K562 (cell line): ENCODE data around the gene LMAN2. TPM values are rescaled to one million over a fixed set of nuclear protein-coding genes. Genes with fewer than 3 reads are reported as not detected.
A peak's percentile ranks its signal among the peaks of the same experiment; 100 is the strongest.

Experiments
- ATAC-seq: fragments of 200-7000 bp; cut with Tn5 transposase; 3 replicates; pipeline ENCODE4 v1.9.1; 2020; ENCODE audit warnings: moderate library complexity
- BruUV-seq: library from RNA; stranded (reverse); fragments of 400-500 nt; replicated peaks from 2 replicates; lab custom pipeline; 2021; lab: Mats Ljungman, UMichigan
- CTCF ChIA-PET: fragments of 300-600 bp; formaldehyde crosslinking; extraction: SDS; loops from one replicate; lab custom pipeline; 2021; ENCODE audit warnings: low intra/inter-chr PET ratio; lab: Yijun Ruan, JAX
- POLR2A ChIA-PET: fragments of 300-600, 350-650 bp; sonication (Branson Sonifier 250); formaldehyde crosslinking; extraction: SDS; loops from one replicate; lab custom pipeline; 2021; ENCODE audit warnings: antibody characterized with exemption, inconsistent platforms; lab: Yijun Ruan, JAX
- DNase-seq, 4 experiments: peaks; one replicate each; pipeline versions ENCODE4 v3.0.0 to v3.0.0-alpha.2; 2011 to 2018; ENCODE audit warnings: low spot score in 3 of 4, mixed read lengths in 3 of 4; ENCODE audit errors: extremely low read depth in 1 of 4
- FAIRE-seq: peaks from 2 replicates; lab custom pipeline; 2011; peaks lifted over from hg19 to GRCh38; lab: Jason Lieb, UNC
- H2AFZ ChIP-seq: 2 replicates; pipeline ENCODE4 v1.6.0; 2011; ENCODE audit warnings: low read depth, low read length, control low read depth, inconsistent platforms
- H3K27ac ChIP-seq: fragments of 200-600 bp; 3 replicates; pipeline ENCODE4 v1.8.0; 2011; ENCODE audit warnings: low read depth, mild to moderate bottlenecking, control low read depth, inconsistent platforms, low read length, moderate library complexity, mixed read lengths; ENCODE audit errors: extremely low read depth
- H3K27me3 ChIP-seq, 2 experiments: fragments of 300-600 bp in 1 of 2; 2 replicates in 1 of 2; 3 replicates in 1 of 2; pipeline versions ENCODE4 v1.6.0 to v1.8.0; 2011; ENCODE audit warnings: inconsistent platforms in 2 of 2, low read length in 2 of 2, mild to moderate bottlenecking in 1 of 2, mixed read lengths in 1 of 2, moderate library complexity in 1 of 2; ENCODE audit not compliant: control insufficient read depth in 2 of 2, insufficient read depth in 2 of 2
- H3K36me3 ChIP-seq: fragments of 300-600 bp; 3 replicates; pipeline ENCODE4 v1.8.0; 2011; ENCODE audit warnings: mild to moderate bottlenecking, low read length, inconsistent platforms; ENCODE audit not compliant: control insufficient read depth, insufficient read depth
- H3K4me1 ChIP-seq, 2 experiments: fragments of 200-600 bp in 1 of 2; replicated peaks in 1 of 2; 2 replicates in 1 of 2; 3 replicates in 1 of 2; pipeline versions ENCODE4 v1.5.1 to v1.8.0; 2011; ENCODE audit warnings: inconsistent platforms in 2 of 2, low read length in 2 of 2, mild to moderate bottlenecking in 1 of 2, mixed read lengths in 1 of 2, moderate library complexity in 1 of 2; ENCODE audit not compliant: control insufficient read depth in 2 of 2, insufficient read depth in 2 of 2
- H3K4me2 ChIP-seq: 2 replicates; pipeline ENCODE4 v1.6.1; 2011; ENCODE audit warnings: low read length, control low read depth, inconsistent platforms, mixed read lengths; ENCODE audit not compliant: insufficient read depth
- H3K4me3 ChIP-seq: fragments of 200-600 bp; sonication (generic), shearing (Covaris generic); 2 replicates; pipeline ENCODE4 v1.5.1; 2016; ENCODE audit warnings: control low read depth, inconsistent platforms
- H3K79me2 ChIP-seq: fragments of 200-600 bp; 3 replicates; pipeline ENCODE4 v1.8.0; 2011; ENCODE audit warnings: low read length, inconsistent platforms; ENCODE audit not compliant: control insufficient read depth, insufficient read depth
- H3K9ac ChIP-seq, 2 experiments: 2 replicates each; pipeline versions ENCODE4 v1.6.0 to v1.6.1; 2011; ENCODE audit warnings: low read depth in 2 of 2, low read length in 2 of 2, control low read depth in 1 of 2, inconsistent platforms in 1 of 2, mild to moderate bottlenecking in 1 of 2, mixed read lengths in 1 of 2; ENCODE audit not compliant: insufficient read depth in 1 of 2
- H3K9me1 ChIP-seq: one replicate; pipeline ENCODE4 v1.6.0; 2011; ENCODE audit warnings: inconsistent platforms, mild to moderate bottlenecking, low read length, moderate library complexity; ENCODE audit not compliant: control insufficient read depth, insufficient read depth
- H3K9me3 ChIP-seq: replicated peaks from 2 replicates; pipeline ENCODE4 v1.5.1; 2011; ENCODE audit warnings: low read depth, low read length, inconsistent platforms; ENCODE audit not compliant: control insufficient read depth, insufficient read depth
- H4K20me1 ChIP-seq: replicated peaks from 2 replicates; pipeline ENCODE4 v1.6.1; 2011; ENCODE audit warnings: low read length, inconsistent platforms, mixed read lengths; ENCODE audit not compliant: control insufficient read depth, insufficient read depth
- DACH1 ChIP-seq: fragments of 450-650 bp; IDR thresholded peaks from 2 replicates; pipeline ENCODE4 v1.6.1; 2018; ENCODE audit not compliant: partially characterized antibody
- EGR1 ChIP-seq: fragments of 450-650 bp; conservative IDR thresholded peaks from 2 replicates; pipeline ENCODE4 v1.6.1; 2017; ENCODE audit warnings: mild to moderate bottlenecking
- ETV5 ChIP-seq: sonication (generic); formaldehyde crosslinking; IDR thresholded peaks from 2 replicates; pipeline ENCODE4 v1.4.0; 2020; ENCODE audit warnings: low read depth, mild to moderate bottlenecking, missing genetic modification reagents
- HDAC1 ChIP-seq, 2 experiments: fragments of 450-650 bp; IDR thresholded peaks; 2 replicates each; pipeline ENCODE4 v1.6.1; 2016 to 2017; ENCODE audit warnings: inconsistent platforms in 1 of 2, mild to moderate bottlenecking in 1 of 2, moderate library complexity in 1 of 2
- HDAC2 ChIP-seq: fragments of 450-650 bp; IDR thresholded peaks from 2 replicates; pipeline ENCODE4 v1.6.1; 2016; ENCODE audit warnings: mild to moderate bottlenecking
- JUNB ChIP-seq: fragments of 450-650 bp; formaldehyde crosslinking; conservative IDR thresholded peaks from 2 replicates; pipeline ENCODE4 v1.4.0; 2020; ENCODE audit warnings: mild to moderate bottlenecking
- MTA2 ChIP-seq: fragments of 450-650 bp; IDR thresholded peaks from 2 replicates; pipeline ENCODE4 v1.6.1; 2016; ENCODE audit warnings: low read depth
- SAP30 ChIP-seq: fragments of 200-600 bp; sonication (generic); IDR thresholded peaks from 2 replicates; pipeline ENCODE4 v1.6.1; 2012; ENCODE audit warnings: borderline replicate concordance, low read depth, mild to moderate bottlenecking, moderate library complexity, low read length, control low read depth, inconsistent platforms; ENCODE audit not compliant: insufficient read depth, poor library complexity, severe bottlenecking
- SIN3A ChIP-seq, 2 experiments: fragments of 150-350 bp in 1 of 2; IDR thresholded peaks; 2 replicates each; pipeline ENCODE4 v1.6.1; 2011 to 2016; ENCODE audit warnings: borderline replicate concordance in 2 of 2, low read depth in 2 of 2, low read length in 2 of 2, mild to moderate bottlenecking in 2 of 2, moderate library complexity in 2 of 2; ENCODE audit not compliant: control insufficient read depth in 1 of 2
- TGIF2 ChIP-seq: sonication (generic); formaldehyde crosslinking; IDR thresholded peaks from 2 replicates; pipeline ENCODE4 v1.8.1; 2022; ENCODE audit warnings: mild to moderate bottlenecking, missing genetic modification reagents, moderate library complexity
- WGBS: fragments of 100-300 bp; shearing (Covaris generic); methylation state at CpG from one replicate; pipeline ENCODE4 v1.1.6; 2016; ENCODE audit warnings: low coverage, mixed read lengths; ENCODE audit not compliant: insufficient coverage; ENCODE audit errors: missing lambda C conversion rate; 5-methylcytosine and 5-hydroxymethylcytosine counted together
- in situ Hi-C: fragments of 300-500 bp; cut with MboI; formaldehyde crosslinking; loops from 4 replicates; pipeline ENCODE4 v1.15.0; 2018; ENCODE audit warnings: inconsistent platforms, mixed read lengths
- intact Hi-C: fragments of 100-400 bp; cut with micrococcal nuclease; formaldehyde crosslinking; loops from 2 replicates; pipeline ENCODE4 v1.14.2; 2022
- polyA plus RNA-seq, 8 experiments: library from polyadenylated mRNA; depleted of rRNA in 4 of 8; stranded (reverse) in 5 of 8; unstranded in 3 of 8; fragments of >200 nt; fragmentation: Nextera tagmentation in 2 of 8; fragmentation: Illumina TruSeq in 1 of 8; extraction: Ambion mirVana in 2 of 8; extraction: Trizol in 1 of 8; gene quantifications; 2 replicates each; pipeline versions ENCODE4 v1.2.1 to v1.2.3, GENCODE V29; 2011 to 2014; ENCODE audit warnings: inconsistent platforms in 1 of 8, missing spikeins in 1 of 8
- total RNA-seq, 7 experiments: library from RNA; depleted of rRNA in 6 of 7; stranded (reverse); fragments of >200 nt in 6 of 7; fragmentation: Illumina TruSeq in 2 of 7; extraction: Trizol in 2 of 7; gene quantifications; 2 replicates each; pipeline versions ENCODE4 v1.2.1 to v1.2.3, GENCODE V29; 2011 to 2021; ENCODE audit warnings: low replicate concordance in 1 of 7
- TF ChIP-seq, protein P1 (sequence below): fragments of 450-650 bp; IDR thresholded peaks from 2 replicates; pipeline ENCODE4 v1.6.1; 2016; ENCODE audit warnings: borderline replicate concordance
- TF ChIP-seq, protein P2 (sequence below): sonication (generic); formaldehyde crosslinking; IDR thresholded peaks from 2 replicates; pipeline ENCODE4 v1.8.0; 2022; ENCODE audit warnings: missing genetic modification reagents, mild to moderate bottlenecking, moderate library complexity, borderline replicate concordance
- TF ChIP-seq, protein P3 (sequence below), 3 experiments: fragments of 200-800 bp in 1 of 3; sonication (Bioruptor generic) in 1 of 3; sonication (generic) in 1 of 3; formaldehyde crosslinking in 1 of 3; IDR thresholded peaks; 2 replicates each; pipeline versions ENCODE4 v1.6.1 to v1.8.0; 2016 to 2022; ENCODE audit warnings: mild to moderate bottlenecking in 2 of 3, missing compliant biosample characterization in 2 of 3, missing genetic modification characterization in 2 of 3, missing genetic modification reagents in 1 of 3

LMAN2 gene
- total and polyA plus RNA-seq, 9 of the 15 experiments (the other 6 are each of a cell fraction or from before 2014, with no cell fraction given), result 2.7 to 254 (median 136) TPM

DNA sequence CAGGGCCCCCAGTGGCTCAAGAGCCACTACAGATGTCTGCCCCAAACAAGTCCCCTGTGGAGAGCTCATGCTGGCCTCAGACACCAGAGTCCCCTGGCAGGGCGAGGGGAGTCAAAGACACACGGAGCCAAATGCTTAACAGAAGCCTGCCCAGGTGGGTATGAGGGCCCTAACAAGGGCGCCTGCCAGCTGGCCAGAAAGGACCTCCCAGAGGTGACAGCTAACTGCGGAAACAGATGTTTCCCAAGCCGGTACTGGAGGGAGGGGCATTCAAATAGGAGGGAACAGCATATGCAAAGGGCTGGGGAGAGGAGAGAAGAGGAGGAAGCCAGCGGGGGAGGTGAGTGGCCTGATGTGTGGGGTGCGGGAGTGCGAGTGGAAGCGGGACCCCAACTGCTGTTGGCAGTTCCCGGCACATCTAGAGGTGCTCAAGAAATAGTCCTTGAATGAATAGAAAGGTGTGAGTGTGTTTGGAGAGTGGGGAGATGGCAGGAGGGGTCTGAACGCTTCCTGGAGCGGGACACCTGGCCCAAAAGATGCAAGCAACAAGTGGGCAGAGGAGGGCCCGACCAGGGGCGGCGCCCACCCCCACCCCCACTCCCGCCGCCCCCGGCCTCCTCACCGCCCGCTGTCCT lies 40.6 kb downstream of the LMAN2 start:
- no peaks in the 10 kb centered on the region for H3K27me3 ChIP-seq
- CTCF ChIA-PET, result interaction anchor here (1.1 kb wide), 1 partner anchor 197 kb away, joined by 4 read pairs; no protein-coding TSS in a partner anchor
- H3K4me2 ChIP-seq, result peak overlapping the region; percentile 95
- POLR2A ChIA-PET, result interaction anchor here (0.6 to 2.5 kb wide), 5 partner anchors 10 to 49 kb away, joined by 3 to 9 read pairs (median 3); partner anchors contain the start of gene LMAN2
- peaks cover 20% of the 10 kb centered on the region; the same call in 2 of the 3 replicates for H3K36me3 ChIP-seq
- H3K4me1 ChIP-seq, result peaks cover 23 to 77% of the 10 kb centered on the region in 2 experiments
- no peak for TF ChIP-seq ETV5 (CRISPR knock-in tag)
- 0 out of 2 replicates have a peak, but pooled peaks have one; percentile 35 for TF ChIP-seq EGR1
- 0 out of 2 replicates have a peak, but pooled peaks have one; percentile 22 for TF ChIP-seq HDAC2
- TF ChIP-seq MTA2, result no peak
- peak in 1 of 2 experiments; percentile 63; a peak in 2 of 4 replicates for TF ChIP-seq HDAC1 (IDR thresholded peaks at IDR 0.05)
- TF ChIP-seq SAP30, result peak; percentile 38
- no peak for TF ChIP-seq JUNB (CRISPR knock-in tag)
- TF ChIP-seq TGIF2, result peak; percentile 43; the same call in 1 of the 2 replicates
- TF ChIP-seq, protein P1, sequence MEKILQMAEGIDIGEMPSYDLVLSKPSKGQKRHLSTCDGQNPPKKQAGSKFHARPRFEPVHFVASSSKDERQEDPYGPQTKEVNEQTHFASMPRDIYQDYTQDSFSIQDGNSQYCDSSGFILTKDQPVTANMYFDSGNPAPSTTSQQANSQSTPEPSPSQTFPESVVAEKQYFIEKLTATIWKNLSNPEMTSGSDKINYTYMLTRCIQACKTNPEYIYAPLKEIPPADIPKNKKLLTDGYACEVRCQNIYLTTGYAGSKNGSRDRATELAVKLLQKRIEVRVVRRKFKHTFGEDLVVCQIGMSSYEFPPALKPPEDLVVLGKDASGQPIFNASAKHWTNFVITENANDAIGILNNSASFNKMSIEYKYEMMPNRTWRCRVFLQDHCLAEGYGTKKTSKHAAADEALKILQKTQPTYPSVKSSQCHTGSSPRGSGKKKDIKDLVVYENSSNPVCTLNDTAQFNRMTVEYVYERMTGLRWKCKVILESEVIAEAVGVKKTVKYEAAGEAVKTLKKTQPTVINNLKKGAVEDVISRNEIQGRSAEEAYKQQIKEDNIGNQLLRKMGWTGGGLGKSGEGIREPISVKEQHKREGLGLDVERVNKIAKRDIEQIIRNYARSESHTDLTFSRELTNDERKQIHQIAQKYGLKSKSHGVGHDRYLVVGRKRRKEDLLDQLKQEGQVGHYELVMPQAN, result peak; percentile 58
- TF ChIP-seq, protein P2, sequence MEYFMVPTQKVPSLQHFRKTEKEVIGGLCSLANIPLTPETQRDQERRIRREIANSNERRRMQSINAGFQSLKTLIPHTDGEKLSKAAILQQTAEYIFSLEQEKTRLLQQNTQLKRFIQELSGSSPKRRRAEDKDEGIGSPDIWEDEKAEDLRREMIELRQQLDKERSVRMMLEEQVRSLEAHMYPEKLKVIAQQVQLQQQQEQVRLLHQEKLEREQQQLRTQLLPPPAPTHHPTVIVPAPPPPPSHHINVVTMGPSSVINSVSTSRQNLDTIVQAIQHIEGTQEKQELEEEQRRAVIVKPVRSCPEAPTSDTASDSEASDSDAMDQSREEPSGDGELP (CRISPR knock-in tag), result peak; percentile 92
- TF ChIP-seq, protein P3, sequence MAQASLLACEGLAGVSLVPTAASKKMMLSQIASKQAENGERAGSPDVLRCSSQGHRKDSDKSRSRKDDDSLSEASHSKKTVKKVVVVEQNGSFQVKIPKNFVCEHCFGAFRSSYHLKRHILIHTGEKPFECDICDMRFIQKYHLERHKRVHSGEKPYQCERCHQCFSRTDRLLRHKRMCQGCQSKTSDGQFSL (CRISPR knock-in tag; IDR thresholded peaks at IDR 0.05), result 0 out of 2 replicates have a peak, but pooled peaks have one; percentile 1
- TF ChIP-seq, protein P3 (tag; IDR thresholded peaks at IDR 0.05), result no peak
- peak in 1 of 2 experiments; percentile 76; a peak in 1 of 4 replicates for TF ChIP-seq SIN3A (IDR thresholded peaks at IDR 0.05; ENCODE audit: borderline replicate concordance in 2 of 2, control insufficient read depth in 1 of 2, low read depth in 2 of 2, low read length in 2 of 2)
- peak; percentile 57 for TF ChIP-seq DACH1
- no peak for ATAC-seq
- H3K4me3 ChIP-seq, result peak overlapping the region; percentile 62
- H2AFZ ChIP-seq, result no peak overlapping the region
- intact Hi-C loops, result no loop called here
- H3K79me2 ChIP-seq, result peaks cover 16% of the 10 kb centered on the region
- peak overlapping the region; percentile 12 to 98; a peak in 3 of 4 replicates for H3K9ac ChIP-seq
- no peaks in the 10 kb centered on the region for H3K9me3 ChIP-seq
- 15% methylated on average over 7 of the region's 20 CpGs for WGBS
- BruUV-seq, result no TSS peak
- FAIRE-seq, result peak; percentile 92
- DNase-seq, result peak; percentile 28 to 67 (median 33)
- in situ Hi-C loops, result no loop called here
- no peaks in the 10 kb centered on the region for H3K9me1 ChIP-seq
- H4K20me1 ChIP-seq, result no peaks in the 10 kb centered on the region
- peak overlapping the region; percentile 100 for H3K27ac ChIP-seq
